GM18511 (cell line): ENCODE data around the gene GRIK5.

Experiments
- ATAC-seq: cut with Tn5 transposase; IDR thresholded peaks from one replicate; pipeline ENCODE4 v1.9.1; 2021; ENCODE audit warnings: mild to moderate bottlenecking, moderate library complexity; ENCODE audit not compliant: unreplicated experiment

Gene GRIK5

GRCh38 chr19:42078538-42079275, 8.7 kb upstream of the GRIK5 start:
- ATAC-seq: no peak

GRCh38 chr19:42078058-42078457, 8.1 kb upstream of the GRIK5 start:
- no peak for ATAC-seq

- ATAC-seq: no peak
Measured at GRCh38 chr19:42076380-42076944, 6.5 kb upstream of the GRIK5 start.

GRCh38 chr19:42075616-42076379, 5.8 kb upstream of the GRIK5 start, which contains the start of gene ZNF574:
Gene ZNF574, plus strand, starts transcription at chr19:42076166. Its CDS starts 2,441 bp downstream, at chr19:42078607.
- peak; percentile 94 for ATAC-seq

GRCh38 chr19:42075364-42075615, 5.3 kb upstream of the GRIK5 start:
- no peak for ATAC-seq

- ATAC-seq: no peak
Measured at GRCh38 chr19:42074513-42075363, 4.7 kb upstream of the GRIK5 start.

- ATAC-seq: no peak
Measured at GRCh38 chr19:42071247-42071646, 1.2 kb upstream of the GRIK5 start.

GRCh38 chr19:42068756-42069571, 1.0 kb downstream of the GRIK5 start:
- ATAC-seq: no peak

GRCh38 chr19:42068361-42068755, 1.6 kb downstream of the GRIK5 start:
- ATAC-seq: no peak

- no peak for ATAC-seq
Measured at GRCh38 chr19:42067315-42067888, 2.6 kb downstream of the GRIK5 start.

- no peak for ATAC-seq
Measured at GRCh38 chr19:42066075-42066754, 3.8 kb downstream of the GRIK5 start.

- ATAC-seq: no peak
Measured at GRCh38 chr19:42065511-42065910, 4.5 kb downstream of the GRIK5 start.

GRCh38 chr19:42065051-42065450, 5.0 kb downstream of the GRIK5 start:
- no peak for ATAC-seq

- ATAC-seq: no peak
Measured at GRCh38 chr19:42064432-42064831, 5.6 kb downstream of the GRIK5 start.

GRCh38 chr19:42062381-42062780, 7.6 kb downstream of the GRIK5 start:
- no peak for ATAC-seq

GRCh38 chr19:42060117-42060516, 9.9 kb downstream of the GRIK5 start:
- no peak for ATAC-seq

GRCh38 chr19:42059196-42059595, 10.8 kb downstream of the GRIK5 start:
- ATAC-seq: no peak

GRCh38 chr19:42057846-42058245, 12.2 kb downstream of the GRIK5 start:
- no peak for ATAC-seq

GRCh38 chr19:42054205-42054604, 15.8 kb downstream of the GRIK5 start:
- no peak for ATAC-seq
